HG03520 (cell line): Measurements from ENCODE around the gene PAX2.

Experiments used
- ATAC-seq: cut with Tn5 transposase; IDR thresholded peaks from one replicate; pipeline ENCODE4 v1.9.1; 2021; ENCODE audit warnings: mild to moderate bottlenecking, moderate library complexity; ENCODE audit not compliant: unreplicated experiment

PAX2 gene

DNA sequence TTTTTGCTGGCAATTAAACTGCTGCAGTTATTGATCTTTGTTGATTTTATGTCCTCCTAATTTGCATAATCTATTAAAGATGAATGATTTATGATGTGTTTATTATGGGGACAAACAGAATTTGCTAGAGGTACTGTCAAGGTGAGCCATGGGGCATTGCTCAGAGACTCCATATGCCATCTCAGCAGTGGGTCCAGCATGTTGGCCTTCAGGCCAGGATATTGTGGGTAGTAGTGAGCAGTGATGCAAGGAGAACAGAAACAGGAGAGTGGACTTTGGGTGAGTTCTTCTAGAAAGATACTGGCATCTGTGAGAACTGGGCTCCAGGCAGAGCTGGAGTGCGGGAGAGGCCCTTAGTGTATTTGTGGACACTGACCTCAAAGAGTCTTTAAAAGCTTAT lies 65.9 kb downstream of the PAX2 start:
- no peak for ATAC-seq

DNA sequence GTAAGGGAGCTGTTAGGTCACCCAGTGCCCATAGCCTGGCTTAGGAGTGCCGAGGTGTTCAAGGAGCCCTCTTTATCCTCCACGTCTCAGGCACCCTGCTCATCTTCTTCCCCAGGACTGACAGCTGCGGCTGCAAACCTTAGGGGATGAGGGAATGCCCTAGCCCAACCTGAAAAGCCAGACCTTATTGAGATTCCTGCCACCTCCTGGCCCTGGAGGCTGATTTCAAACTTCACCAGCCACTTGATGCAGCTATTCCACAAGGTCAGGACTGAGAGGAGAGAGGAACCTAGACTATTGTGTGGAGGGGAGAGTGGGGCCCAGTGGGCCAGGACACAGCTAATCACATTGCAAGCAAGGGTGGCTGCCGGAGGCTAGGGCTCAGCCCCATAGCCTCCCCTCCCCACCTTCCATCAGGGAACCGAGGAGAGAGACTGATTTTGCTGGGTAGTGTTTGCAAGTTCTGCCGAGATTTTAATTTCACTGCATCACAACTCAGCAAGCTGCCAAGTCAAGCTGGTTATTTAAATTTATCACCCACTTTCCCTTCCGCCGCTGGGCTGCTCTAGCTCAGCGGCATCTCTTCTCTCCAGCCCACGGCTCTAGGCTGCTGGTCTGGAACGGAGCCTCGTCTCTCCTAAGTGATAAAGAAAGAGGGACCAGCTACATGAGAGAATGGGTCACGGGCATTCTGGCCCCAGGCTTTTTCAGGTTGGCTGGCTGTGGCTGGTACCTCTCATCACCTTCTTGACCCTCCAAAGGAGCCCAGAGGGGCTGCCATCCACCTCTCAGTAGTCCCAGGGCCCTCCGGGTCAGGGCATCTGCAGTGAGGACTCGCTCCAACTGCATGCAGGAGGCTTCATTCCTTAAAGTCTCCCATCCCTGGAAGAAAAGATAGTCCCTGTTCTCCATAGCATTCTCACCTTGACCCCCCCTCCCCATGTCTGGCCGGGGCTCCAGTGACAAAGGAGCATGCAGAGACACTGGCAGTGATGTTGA lies 66.7 kb downstream of the PAX2 start:
- no peak for ATAC-seq

DNA sequence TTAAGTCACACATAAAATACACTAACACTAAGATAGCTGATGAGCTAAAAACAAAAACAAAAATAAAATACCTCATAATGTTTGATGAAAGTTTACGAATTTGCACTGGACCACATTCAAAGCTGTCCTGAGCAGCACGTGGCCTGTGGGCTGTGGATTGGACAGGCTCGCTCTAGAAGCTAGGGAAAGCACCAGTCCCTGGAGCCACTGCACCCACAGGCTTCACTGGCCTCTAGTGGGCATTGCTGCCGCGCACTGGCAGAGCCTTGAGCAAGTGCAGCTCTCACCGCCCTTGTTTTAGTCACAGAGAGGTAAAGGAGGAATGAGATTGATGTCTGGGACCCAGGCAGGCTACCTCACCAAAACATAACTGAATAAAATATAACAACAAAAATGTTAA lies 67.6 kb downstream of the PAX2 start:
- no peak for ATAC-seq

GRCh38 chr10:100814751-100815474 lies 69.5 kb downstream of the PAX2 start:
- ATAC-seq = no peak

DNA sequence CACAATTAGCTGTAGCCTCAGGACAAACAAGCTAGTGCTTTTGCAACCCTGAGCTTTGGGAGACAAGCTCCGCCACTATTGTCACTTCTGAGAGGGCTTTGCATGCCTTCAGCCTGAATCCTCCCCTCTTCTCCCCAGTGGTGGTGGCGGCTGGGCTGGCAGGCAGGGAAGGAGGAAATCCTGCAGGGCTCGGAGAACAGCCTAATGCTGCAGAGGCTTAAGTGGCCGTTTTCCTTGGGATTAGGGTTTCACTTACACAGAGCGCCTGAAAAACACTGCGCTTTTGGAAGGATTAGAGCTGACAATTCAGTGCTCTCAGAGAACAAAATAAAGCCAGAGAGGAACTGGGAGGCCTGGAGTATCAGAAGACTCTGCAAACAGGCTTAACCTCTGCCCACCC lies 71.3 kb downstream of the PAX2 start:
- ATAC-seq = no peak

DNA sequence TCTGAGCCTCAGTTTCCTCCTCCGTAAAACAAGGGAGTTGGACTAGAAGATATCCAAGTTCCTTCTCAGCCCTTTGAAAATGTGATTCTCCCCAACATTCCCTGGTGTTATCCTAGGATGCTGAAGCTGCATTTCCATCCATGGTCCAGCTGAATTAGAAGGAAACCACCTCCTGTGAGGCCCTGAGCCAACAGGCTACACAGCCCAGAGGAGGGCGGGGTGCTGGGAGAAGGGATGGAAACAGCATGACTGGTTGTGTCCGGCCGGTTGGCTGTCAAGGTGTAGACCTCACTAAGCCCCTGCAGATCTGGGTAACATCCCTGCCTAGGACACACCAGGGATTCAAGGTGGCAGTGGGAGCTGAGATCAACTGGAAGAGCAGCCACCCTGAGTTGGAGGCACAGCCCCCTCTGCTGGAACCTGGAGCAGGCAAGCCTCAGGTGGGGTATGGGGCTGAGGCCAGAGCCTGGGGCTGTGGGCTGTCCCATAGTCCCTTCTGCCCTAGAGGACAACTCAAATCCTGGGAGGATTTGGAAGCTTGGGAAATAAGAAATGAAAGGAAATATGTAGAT lies 72.0 kb downstream of the PAX2 start:
- no peak for ATAC-seq

DNA sequence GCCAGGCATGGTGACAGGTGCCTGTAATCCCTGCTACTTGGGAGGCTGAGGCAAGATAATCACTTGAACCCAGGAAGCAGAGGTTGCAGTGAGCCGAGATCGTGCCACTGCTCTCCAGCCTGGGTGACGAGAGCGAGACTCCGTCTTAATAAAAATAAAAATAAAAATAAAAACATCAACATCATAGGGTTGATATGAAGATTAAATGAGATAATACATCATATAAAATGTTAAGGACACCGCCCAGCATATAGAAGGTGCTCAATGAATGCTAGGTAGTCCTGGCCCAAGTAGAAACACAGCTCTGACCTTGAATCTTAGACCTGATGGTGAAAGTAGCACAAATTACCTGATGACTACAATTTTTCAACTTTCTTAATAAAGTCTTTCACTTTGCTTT lies 74.0 kb downstream of the PAX2 start:
- no peak for ATAC-seq

- ATAC-seq = no peak
These were observed 77.8 kb downstream of the PAX2 start for GRCh38 chr10:100823194-100823593.

GRCh38 chr10:100824886-100825285 lies 79.5 kb downstream of the PAX2 start:
- no peak for ATAC-seq

DNA sequence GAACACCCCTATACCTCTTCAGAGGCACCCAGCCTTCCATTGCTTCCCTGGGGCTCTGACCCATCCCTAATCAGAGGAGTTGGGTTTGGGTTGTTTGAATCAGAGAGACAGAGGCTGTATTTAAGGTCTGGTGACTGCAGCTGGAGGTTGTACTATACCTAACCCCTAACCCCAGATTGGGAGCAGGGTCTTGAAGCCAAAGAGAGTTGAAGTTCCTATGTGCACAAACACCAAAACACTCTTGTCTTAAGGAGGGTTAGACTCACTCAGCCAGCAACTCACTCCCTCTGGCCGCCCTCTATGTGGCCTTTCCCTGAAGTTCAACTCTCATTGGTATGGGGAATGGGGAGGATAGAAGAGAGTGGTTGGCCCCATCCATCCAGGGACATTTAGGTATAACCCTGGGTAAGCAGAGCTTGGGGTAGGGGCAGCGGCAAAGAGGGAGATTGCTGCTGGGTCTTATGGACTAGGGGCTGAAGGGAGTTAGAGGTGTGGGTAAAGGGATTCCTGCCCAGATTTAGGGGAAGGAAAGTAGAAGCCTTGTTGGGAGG lies 80.0 kb downstream of the PAX2 start:
- no peak for ATAC-seq

DNA sequence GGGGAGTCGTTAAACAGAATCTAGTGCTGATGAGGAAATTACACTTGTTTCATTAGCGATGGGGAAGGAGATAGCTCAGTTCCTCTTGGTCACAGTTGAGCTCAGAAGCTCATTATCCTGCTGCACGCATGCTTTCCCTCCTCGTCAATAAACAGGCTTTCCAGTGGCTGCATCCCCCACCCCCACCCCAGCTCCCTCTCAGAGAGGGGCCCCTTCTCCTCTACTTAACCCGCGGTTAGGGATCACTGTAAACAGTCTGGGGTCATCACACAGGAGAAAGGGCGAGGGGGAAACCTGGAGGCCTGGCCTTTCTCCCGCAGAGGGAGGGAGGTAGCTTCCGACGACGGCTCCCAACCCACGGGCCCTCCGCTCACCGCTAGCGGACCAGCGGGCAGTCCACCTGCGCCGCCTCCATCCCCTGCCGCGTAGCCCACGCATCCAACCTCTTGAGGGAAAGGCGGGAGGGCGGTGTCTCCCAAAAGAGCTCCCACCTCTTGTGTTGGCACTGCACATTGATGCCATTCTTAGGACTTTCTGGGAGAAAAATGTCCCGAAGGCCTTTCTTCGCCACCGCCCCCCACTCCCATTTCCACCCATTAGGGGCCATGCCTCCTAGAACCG lies 80.8 kb downstream of the PAX2 start:
- ATAC-seq = no peak

GRCh38 chr10:100826661-100826982 lies 81.2 kb downstream of the PAX2 start:
- no peak for ATAC-seq

- no peak for ATAC-seq
These were observed 81.8 kb downstream of the PAX2 start for GRCh38 chr10:100826983-100827818.

- no peak for ATAC-seq
These were observed 82.7 kb downstream of the PAX2 start for GRCh38 chr10:100827819-100828737.

- ATAC-seq = no peak
These were observed 83.3 kb downstream of the PAX2 start for GRCh38 chr10:100828738-100829096.

DNA sequence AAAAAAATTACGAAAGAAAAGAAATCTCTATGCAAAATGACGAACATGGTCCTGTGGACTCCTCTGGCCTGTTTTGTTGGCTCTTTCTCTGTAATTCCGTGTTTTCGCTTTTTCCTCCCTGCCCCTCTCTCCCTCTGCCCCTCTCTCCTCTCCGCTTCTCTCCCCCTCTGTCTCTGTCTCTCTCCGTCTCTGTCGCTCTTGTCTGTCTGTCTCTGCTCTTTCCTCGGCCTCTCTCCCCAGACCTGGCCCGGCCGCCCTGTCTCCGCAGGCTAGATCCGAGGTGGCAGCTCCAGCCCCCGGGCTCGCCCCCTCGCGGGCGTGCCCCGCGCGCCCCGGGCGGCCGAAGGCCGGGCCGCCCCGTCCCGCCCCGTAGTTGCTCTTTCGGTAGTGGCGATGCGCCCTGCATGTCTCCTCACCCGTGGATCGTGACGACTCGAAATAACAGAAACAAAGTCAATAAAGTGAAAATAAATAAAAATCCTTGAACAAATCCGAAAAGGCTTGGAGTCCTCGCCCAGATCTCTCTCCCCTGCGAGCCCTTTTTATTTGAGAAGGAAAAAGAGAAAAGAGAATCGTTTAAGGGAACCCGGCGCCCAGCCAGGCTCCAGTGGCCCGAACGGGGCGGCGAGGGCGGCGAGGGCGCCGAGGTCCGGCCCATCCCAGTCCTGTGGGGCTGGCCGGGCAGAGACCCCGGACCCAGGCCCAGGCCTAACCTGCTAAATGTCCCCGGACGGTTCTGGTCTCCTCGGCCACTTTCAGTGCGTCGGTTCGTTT lies 83.9 kb downstream of the PAX2 start:
- no peak for ATAC-seq

DNA sequence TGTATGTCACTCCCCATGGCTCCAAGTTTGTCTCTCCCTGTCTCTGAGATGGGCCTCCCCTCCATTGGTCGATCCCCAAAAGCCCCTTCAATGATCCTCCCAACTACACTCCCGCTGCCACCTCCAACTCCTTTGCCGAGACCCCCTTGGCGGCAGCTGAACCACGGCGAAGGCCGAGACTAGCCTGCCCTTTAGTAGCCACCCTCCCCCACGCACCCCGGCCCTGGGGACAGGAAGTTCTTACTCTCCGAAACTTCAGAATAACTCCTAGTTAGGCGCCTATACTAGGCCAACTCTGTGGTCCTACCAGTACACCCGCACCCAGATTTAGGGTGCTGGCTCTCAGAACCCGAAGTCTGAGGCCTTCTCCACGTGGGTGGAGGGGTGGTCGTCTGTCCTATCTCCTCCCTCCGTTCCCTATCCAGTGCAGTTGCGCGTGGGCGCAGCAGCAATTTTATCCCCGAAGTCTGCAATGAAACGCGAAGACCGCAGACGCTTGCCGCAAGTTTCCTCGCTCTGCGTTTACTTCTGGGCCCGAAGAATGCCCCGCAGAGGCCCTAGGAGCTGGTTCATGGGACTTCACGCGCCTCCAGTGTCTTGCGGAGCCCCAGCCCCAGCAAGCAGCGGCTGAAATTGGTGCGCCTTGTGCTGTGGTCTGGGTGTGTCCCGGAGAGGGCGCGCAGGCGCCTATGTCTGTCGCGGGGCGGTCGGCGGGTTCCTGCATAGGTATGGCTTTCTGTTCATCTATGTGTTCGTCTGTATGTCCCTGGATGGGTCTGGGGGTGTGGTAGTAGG lies 84.7 kb downstream of the PAX2 start:
- no peak for ATAC-seq

DNA sequence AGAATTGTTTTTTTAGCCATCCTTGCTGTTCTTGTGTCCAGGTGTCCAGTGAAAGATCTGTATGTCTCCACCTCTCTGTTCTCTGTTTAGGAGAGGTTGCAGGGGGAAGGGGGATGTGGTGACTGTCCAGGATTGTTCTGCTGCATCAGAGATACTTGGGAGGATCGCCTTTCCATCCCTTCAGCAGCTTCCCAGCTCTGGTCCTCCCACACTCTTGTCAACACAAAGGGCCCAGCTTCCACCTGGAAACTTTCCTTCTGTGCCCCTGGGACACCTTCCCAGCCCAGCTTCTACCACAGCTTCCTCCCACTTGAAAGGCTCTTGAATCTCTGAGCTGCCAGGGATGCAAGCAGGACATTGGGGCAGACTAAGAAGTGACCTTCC lies 85.3 kb downstream of the PAX2 start:
- no peak for ATAC-seq
